Right hindlimb (tissue), 1 donor: ENCODE data around the gene SEMA5A.

Experiments
- DNase-seq: peaks from one replicate; pipeline ENCODE4 v3.0.0-alpha.2; 2018

Gene SEMA5A

GRCh38 chr5:9473624-9474023 is 72.3 kb downstream of the SEMA5A start:
- no peak for DNase-seq

- no peak for DNase-seq
These were observed 75.5 kb downstream of the SEMA5A start for GRCh38 chr5:9470410-9470809.

GRCh38 chr5:9468060-9468388 is 77.9 kb downstream of the SEMA5A start:
- no peak for DNase-seq

GRCh38 chr5:9467199-9468059 is 78.4 kb downstream of the SEMA5A start:
- DNase-seq: no peak

GRCh38 chr5:9466697-9467096 is 79.2 kb downstream of the SEMA5A start:
- DNase-seq: no peak

GRCh38 chr5:9464478-9464877 is 81.4 kb downstream of the SEMA5A start:
- DNase-seq: no peak

GRCh38 chr5:9462109-9462508 is 83.8 kb downstream of the SEMA5A start:
- DNase-seq: no peak

GRCh38 chr5:9460885-9461645 is 84.8 kb downstream of the SEMA5A start:
- no peak for DNase-seq

- peak; percentile 76 for DNase-seq
These were observed 89.3 kb downstream of the SEMA5A start for GRCh38 chr5:9456435-9457042.

GRCh38 chr5:9455826-9456434 is 89.9 kb downstream of the SEMA5A start:
- DNase-seq: no peak

- DNase-seq: no peak
These were observed 91.4 kb downstream of the SEMA5A start for GRCh38 chr5:9454491-9454890.

- DNase-seq: no peak
These were observed 91.8 kb downstream of the SEMA5A start for GRCh38 chr5:9454012-9454481.

GRCh38 chr5:9453480-9454011 is 92.3 kb downstream of the SEMA5A start:
- no peak for DNase-seq

GRCh38 chr5:9452181-9452580 is 93.7 kb downstream of the SEMA5A start:
- DNase-seq: no peak

GRCh38 chr5:9451037-9451436 is 94.8 kb downstream of the SEMA5A start:
- DNase-seq: no peak

- DNase-seq: no peak
These were observed 98.2 kb downstream of the SEMA5A start for GRCh38 chr5:9447691-9448090.

- DNase-seq: no peak
These were observed 100.0 kb downstream of the SEMA5A start for GRCh38 chr5:9445826-9446388.

GRCh38 chr5:9444346-9444745 is 101.5 kb downstream of the SEMA5A start:
- DNase-seq: no peak

- no peak for DNase-seq
These were observed 104.3 kb downstream of the SEMA5A start for GRCh38 chr5:9441610-9442009.

- DNase-seq: no peak
These were observed 105.4 kb downstream of the SEMA5A start for GRCh38 chr5:9440517-9440916.

- DNase-seq: peak; percentile 52
These were observed 106.2 kb downstream of the SEMA5A start for GRCh38 chr5:9439531-9440292.
